ENCODE data around the gene PGGT1B. TPM values are rescaled to one million over a fixed set of nuclear protein-coding genes. Genes with fewer than 3 reads are reported as not detected.

Gene PGGT1B
- total and polyA plus RNA-seq, 7 experiments from 2014 or later, result 10.3 to 49.1 (median 40.4) TPM

DNA sequence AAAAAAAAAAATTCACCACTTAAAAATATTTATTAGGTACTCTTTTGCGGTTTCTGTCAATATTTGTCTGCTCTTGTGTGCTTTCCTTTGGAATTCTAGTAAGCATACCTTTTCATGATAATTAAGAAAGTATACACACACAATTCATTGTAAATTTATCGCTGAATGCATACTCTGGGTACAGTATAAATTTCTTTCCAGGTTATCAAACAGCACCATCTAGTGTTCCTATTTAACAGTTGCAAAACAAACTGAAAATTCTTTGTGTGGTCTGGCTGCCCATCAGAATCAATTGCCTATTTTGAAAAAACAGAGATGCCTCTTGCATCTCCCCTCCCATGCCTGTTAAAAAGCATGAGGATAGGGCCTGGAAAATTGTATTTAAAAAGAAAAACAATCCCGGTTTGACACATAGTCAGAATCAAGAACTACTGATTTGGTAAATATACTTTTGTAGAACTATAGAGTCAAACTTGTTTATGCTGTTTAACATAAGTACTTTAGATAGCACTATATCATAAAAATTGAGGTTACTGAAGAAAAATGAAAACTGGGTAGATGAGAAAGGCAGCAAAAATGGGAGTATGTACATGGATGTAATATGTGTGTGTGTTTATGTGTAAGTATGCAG, 16.2 kb downstream of the PGGT1B start:
- DNase-seq (peak in 6 of 9 donors; percentile 8 to 36 (median 18)), ATAC-seq (peak; percentile 77)
- peaks cover 0 to 6% (median 0%) of the 10 kb centered on the region in 3 experiments for H3K36me3 ChIP-seq (ENCODE audit: control insufficient read depth in 2 of 3, insufficient read depth in 3 of 3, low read length in 3 of 3)

DNA sequence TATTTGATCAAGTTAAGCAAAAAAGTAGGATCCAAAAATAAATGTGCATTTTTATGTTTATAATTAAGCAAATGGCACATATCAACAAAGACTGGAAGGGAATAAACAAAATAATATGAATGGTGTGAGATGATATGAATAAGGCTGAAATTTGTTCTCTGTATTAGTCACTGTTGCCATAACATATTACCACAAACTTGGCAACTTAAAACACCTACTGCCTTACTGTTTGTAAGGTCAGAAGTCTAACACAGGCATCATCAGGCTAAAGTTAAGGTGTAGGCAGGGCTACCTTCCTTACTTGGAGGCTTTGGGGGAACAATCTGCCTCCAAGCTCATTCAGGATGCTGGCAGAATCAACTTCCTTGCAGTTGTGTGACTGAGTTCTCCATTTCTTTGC, 19.3 kb downstream of the PGGT1B start:
- Histone ChIP-seq H3K4me1 (ENCODE audit: control insufficient read depth in 2 of 2, insufficient read depth in 2 of 2, low read length in 2 of 2) (no peaks in the 10 kb centered on the region), H3K36me3 (ENCODE audit: control insufficient read depth in 2 of 3, insufficient read depth in 3 of 3, low read length in 3 of 3) (peaks cover 0 to 28% (median 8%) of the 10 kb centered on the region in 3 experiments), H3K4me3 (ENCODE audit: low read length) (no peak overlapping the region), H3K27ac (ENCODE audit: low read depth, low read length) (no peak overlapping the region), H3K27me3 (ENCODE audit: control insufficient read depth in 2 of 2, insufficient read depth in 2 of 2, low read length in 2 of 2) (no peaks in the 10 kb centered on the region), H3K9me3 (ENCODE audit: control insufficient read depth in 2 of 3, low read length in 3 of 3) (no peaks in the 10 kb centered on the region)
- Mint-ChIP-seq H3K4me1 (peaks cover 0 to 18% (median 6%) of the 10 kb centered on the region in 7 donors), H3K9me3 (no peaks in the 10 kb centered on the region), H3K4me3 (no peak overlapping the region), H3K36me3 (peaks cover 0 to 34% (median 10%) of the 10 kb centered on the region in 5 donors), H3K27ac (no peak overlapping the region), H3K27me3 (no peaks in the 10 kb centered on the region)
- intact Hi-C loops (cut with micrococcal nuclease), result loop anchor here in 1 of 2 donors (10.0 kb wide), 1 partner anchor 1569 kb away; no protein-coding TSS in a partner anchor
- DNase-seq (no peak), ATAC-seq (no peak)
- POLR2A ChIA-PET, result no interaction called here
- CTCF ChIA-PET, result interaction anchor here (0.6 kb wide), 1 partner anchor 27 kb away, joined by 7 read pairs; no protein-coding TSS in a partner anchor

More for the DNA sequence above, 16.2 kb downstream of the PGGT1B start:
- H3K9me3 ChIP-seq (ENCODE audit: control insufficient read depth in 2 of 3, low read length in 3 of 3), result no peaks in the 10 kb centered on the region
- Mint-ChIP-seq H3K4me1 (peaks cover 7 to 38% (median 20%) of the 10 kb centered on the region in 7 donors), H3K27me3 (no peaks in the 10 kb centered on the region), H3K27ac (peak overlapping the region in 1 of 9 donors; percentile 1), H3K4me3 (no peak overlapping the region), H3K9me3 (peaks cover 0 to 3% (median 0%) of the 10 kb centered on the region in 11 donors), H3K36me3 (peaks cover 0 to 27% (median 0%) of the 10 kb centered on the region in 5 donors)
- H3K27me3 ChIP-seq (ENCODE audit: control insufficient read depth in 2 of 2, insufficient read depth in 2 of 2, low read length in 2 of 2), result no peaks in the 10 kb centered on the region
- no peaks in the 10 kb centered on the region for H3K4me1 ChIP-seq (ENCODE audit: control insufficient read depth in 2 of 2, insufficient read depth in 2 of 2, low read length in 2 of 2)
- ChIA-PET POLR2A (no interaction called here), CTCF (interaction anchor here (0.7 to 1.3 kb wide), 4 partner anchors 14 to 1634 kb away, joined by 3 to 6 read pairs (median 4); no protein-coding TSS in a partner anchor)
- no peak overlapping the region for H3K4me3 ChIP-seq (ENCODE audit: low read length)
- intact Hi-C loops (cut with micrococcal nuclease), result loop anchor here in 1 of 2 donors (1.0 to 10.0 kb wide), 5 partner anchors 37 to 1634 kb away; no protein-coding TSS in a partner anchor
- no peak overlapping the region for H3K27ac ChIP-seq (ENCODE audit: low read depth, low read length)

DNA sequence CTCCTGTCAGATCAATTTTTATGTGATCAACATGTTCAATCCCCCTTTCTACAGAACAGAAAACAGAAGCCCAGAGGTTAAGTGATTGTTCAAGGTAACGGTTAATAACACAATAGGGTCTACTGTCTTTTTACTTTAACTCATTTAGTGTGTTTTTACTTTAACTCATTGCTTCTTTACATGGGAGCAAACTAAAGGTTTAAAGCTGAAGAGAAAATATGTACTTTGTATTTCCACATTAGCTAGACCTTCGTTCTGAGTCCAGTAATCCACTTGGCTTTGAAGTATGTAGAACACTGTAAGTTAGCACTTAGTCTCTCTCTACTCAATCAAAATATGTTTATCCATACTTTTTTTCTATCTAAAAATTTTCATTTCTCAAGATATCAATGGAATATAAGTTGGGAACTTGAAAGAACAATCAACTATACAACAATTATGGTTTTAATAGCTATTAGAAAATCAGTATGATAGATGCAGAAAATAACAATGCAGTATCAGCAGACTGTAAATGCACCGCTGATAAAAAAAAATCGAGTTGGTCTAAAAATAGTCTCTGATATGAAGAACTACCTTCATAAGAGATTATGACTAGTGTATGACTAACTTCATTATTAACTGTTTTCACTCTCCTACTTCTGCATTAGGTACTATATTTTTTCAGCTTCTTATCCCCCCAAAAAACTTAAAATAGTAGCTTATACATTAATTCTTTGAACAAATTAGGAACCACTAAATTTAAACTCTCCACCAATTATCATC, 20.6 kb downstream of the PGGT1B start:
- H3K9me3 Mint-ChIP-seq, result no peaks in the 10 kb centered on the region
- no peaks in the 10 kb centered on the region for H3K27me3 ChIP-seq (ENCODE audit: control insufficient read depth in 2 of 2, insufficient read depth in 2 of 2, low read length in 2 of 2)
- H3K4me3 ChIP-seq (ENCODE audit: low read length), result no peak overlapping the region
- H3K27ac Mint-ChIP-seq, result no peak overlapping the region
- intact Hi-C loops (cut with micrococcal nuclease), result loop anchor here in 1 of 2 donors (10.0 kb wide), 1 partner anchor 1567 kb away; no protein-coding TSS in a partner anchor
- H3K4me3 Mint-ChIP-seq, result no peak overlapping the region
- no peak overlapping the region for H3K27ac ChIP-seq (ENCODE audit: low read depth, low read length)
- DNase-seq, result no peak
- H3K27me3 Mint-ChIP-seq, result no peaks in the 10 kb centered on the region
- peaks cover 4 to 39% (median 20%) of the 10 kb centered on the region in 5 donors for H3K36me3 Mint-ChIP-seq
- no peaks in the 10 kb centered on the region for H3K9me3 ChIP-seq (ENCODE audit: control insufficient read depth in 2 of 3, low read length in 3 of 3)
- H3K36me3 ChIP-seq (ENCODE audit: control insufficient read depth in 2 of 3, insufficient read depth in 3 of 3, low read length in 3 of 3), result peaks cover 5 to 28% (median 12%) of the 10 kb centered on the region in 3 experiments
- no peaks in the 10 kb centered on the region for H3K4me1 ChIP-seq (ENCODE audit: control insufficient read depth in 2 of 2, insufficient read depth in 2 of 2, low read length in 2 of 2)
- CTCF ChIA-PET, result no interaction called here
- ATAC-seq, result no peak
- POLR2A ChIA-PET, result no interaction called here
- peaks cover 0 to 18% (median 6%) of the 10 kb centered on the region in 7 donors for H3K4me1 Mint-ChIP-seq

DNA sequence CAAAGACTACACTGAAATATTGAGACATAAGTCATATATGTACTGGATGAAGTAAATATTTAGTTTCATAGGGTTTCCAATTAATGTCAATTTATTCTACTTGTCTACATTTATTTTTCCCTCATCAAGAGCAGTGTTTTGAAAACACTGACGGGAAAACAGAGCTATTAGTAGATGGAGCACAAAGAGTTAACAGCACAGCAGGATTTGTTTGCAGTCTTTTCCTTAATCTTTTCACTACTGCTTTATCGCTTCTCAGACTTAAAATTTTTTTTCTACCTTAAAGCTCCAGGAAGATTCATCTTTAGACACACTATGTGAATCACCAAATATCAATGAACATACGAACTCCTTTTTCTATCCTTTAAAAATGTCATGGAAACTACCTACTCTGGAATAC, 25.6 kb downstream of the PGGT1B start:
- POLR2A ChIA-PET, result no interaction called here
- CTCF ChIA-PET, result no interaction called here
- H3K9me3 Mint-ChIP-seq, result no peaks in the 10 kb centered on the region
- no peak overlapping the region for H3K27ac Mint-ChIP-seq
- H3K36me3 Mint-ChIP-seq, result peaks cover 5 to 76% (median 40%) of the 10 kb centered on the region in 5 donors
- no peaks in the 10 kb centered on the region for H3K27me3 Mint-ChIP-seq
- Histone ChIP-seq H3K4me1 (ENCODE audit: control insufficient read depth in 2 of 2, insufficient read depth in 2 of 2, low read length in 2 of 2) (no peaks in the 10 kb centered on the region), H3K36me3 (ENCODE audit: control insufficient read depth in 2 of 3, insufficient read depth in 3 of 3, low read length in 3 of 3) (peaks cover 5 to 25% (median 12%) of the 10 kb centered on the region in 3 experiments), H3K9me3 (ENCODE audit: control insufficient read depth in 2 of 3, low read length in 3 of 3) (no peaks in the 10 kb centered on the region), H3K4me3 (ENCODE audit: low read length) (no peak overlapping the region), H3K27ac (ENCODE audit: low read depth, low read length) (no peak overlapping the region), H3K27me3 (ENCODE audit: control insufficient read depth in 2 of 2, insufficient read depth in 2 of 2, low read length in 2 of 2) (no peaks in the 10 kb centered on the region)
- intact Hi-C loops (cut with micrococcal nuclease), result no loop called here
- H3K4me1 Mint-ChIP-seq, result peaks cover 0 to 5% (median 0%) of the 10 kb centered on the region in 7 donors
- ATAC-seq, result no peak
- DNase-seq, result no peak
- no peak overlapping the region for H3K4me3 Mint-ChIP-seq

DNA sequence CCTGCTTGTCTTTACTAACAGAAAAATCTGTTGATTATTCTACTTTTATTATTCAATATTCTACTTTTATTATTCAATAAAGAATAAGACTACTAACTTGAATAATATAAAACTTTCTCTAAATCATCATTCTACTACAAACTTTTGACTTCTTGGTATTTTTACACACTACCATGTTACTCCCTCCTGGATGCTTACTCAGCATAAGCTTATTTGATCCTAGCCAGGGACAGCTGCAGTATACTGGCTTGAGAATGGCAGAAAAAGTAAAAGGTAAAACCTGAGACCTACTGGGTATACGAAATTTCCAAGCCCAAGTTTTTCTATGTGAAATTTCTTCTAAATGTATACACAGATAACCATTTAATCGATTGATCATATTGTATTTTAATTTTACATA, 26.1 kb downstream of the PGGT1B start:
- no peak for ATAC-seq
- Histone ChIP-seq H3K4me3 (ENCODE audit: low read length) (no peak overlapping the region), H3K4me1 (ENCODE audit: control insufficient read depth in 2 of 2, insufficient read depth in 2 of 2, low read length in 2 of 2) (no peaks in the 10 kb centered on the region), H3K9me3 (ENCODE audit: control insufficient read depth in 2 of 3, low read length in 3 of 3) (no peaks in the 10 kb centered on the region), H3K36me3 (ENCODE audit: control insufficient read depth in 2 of 3, insufficient read depth in 3 of 3, low read length in 3 of 3) (peaks cover 5 to 25% (median 12%) of the 10 kb centered on the region in 3 experiments), H3K27me3 (ENCODE audit: control insufficient read depth in 2 of 2, insufficient read depth in 2 of 2, low read length in 2 of 2) (no peaks in the 10 kb centered on the region), H3K27ac (ENCODE audit: low read depth, low read length) (no peak overlapping the region)
- Mint-ChIP-seq H3K4me3 (no peak overlapping the region), H3K36me3 (peaks cover 5 to 76% (median 39%) of the 10 kb centered on the region in 5 donors), H3K27ac (no peak overlapping the region), H3K4me1 (peaks cover 0 to 5% (median 0%) of the 10 kb centered on the region in 7 donors), H3K27me3 (no peaks in the 10 kb centered on the region), H3K9me3 (no peaks in the 10 kb centered on the region)
- intact Hi-C loops (cut with micrococcal nuclease), result no loop called here
- ChIA-PET CTCF (no interaction called here), POLR2A (no interaction called here)
- DNase-seq, result no peak

DNA sequence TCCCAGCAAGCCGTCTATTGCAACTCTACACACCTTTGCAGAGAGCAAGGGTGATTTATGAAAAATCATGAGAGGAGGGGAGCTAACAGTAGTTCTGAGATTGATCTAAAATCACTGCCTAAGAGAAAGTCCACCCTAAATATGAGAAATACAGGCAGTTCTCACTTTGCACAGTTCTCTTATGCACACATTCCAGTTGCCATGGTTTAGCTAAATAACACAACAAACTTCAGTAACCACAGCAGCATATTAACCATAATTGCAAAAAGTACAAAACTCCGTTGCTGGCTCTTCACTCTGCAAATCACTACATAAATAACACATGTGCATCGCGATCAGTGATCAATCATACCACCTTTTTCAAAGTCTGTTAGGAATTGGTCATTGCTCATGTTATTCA, 31.1 kb downstream of the PGGT1B start:
- H3K4me1 ChIP-seq (ENCODE audit: control insufficient read depth in 2 of 2, insufficient read depth in 2 of 2, low read length in 2 of 2), result no peaks in the 10 kb centered on the region
- no peak overlapping the region for H3K27ac ChIP-seq (ENCODE audit: low read depth, low read length)
- ChIA-PET CTCF (no interaction called here), POLR2A (no interaction called here)
- no peaks in the 10 kb centered on the region for H3K9me3 Mint-ChIP-seq
- no peak for DNase-seq
- no peak overlapping the region for H3K4me3 ChIP-seq (ENCODE audit: low read length)
- H3K27me3 ChIP-seq (ENCODE audit: control insufficient read depth in 2 of 2, insufficient read depth in 2 of 2, low read length in 2 of 2), result no peaks in the 10 kb centered on the region
- peaks cover 16 to 79% (median 57%) of the 10 kb centered on the region in 5 donors for H3K36me3 Mint-ChIP-seq
- no peaks in the 10 kb centered on the region for H3K9me3 ChIP-seq (ENCODE audit: control insufficient read depth in 2 of 3, low read length in 3 of 3)
- peaks cover 0 to 19% (median 11%) of the 10 kb centered on the region in 3 experiments for H3K36me3 ChIP-seq (ENCODE audit: control insufficient read depth in 2 of 3, insufficient read depth in 3 of 3, low read length in 3 of 3)
- no peak for ATAC-seq
- no peaks in the 10 kb centered on the region for H3K27me3 Mint-ChIP-seq
- intact Hi-C loops (cut with micrococcal nuclease), result no loop called here
- H3K4me1 Mint-ChIP-seq, result peaks cover 0 to 8% (median 0%) of the 10 kb centered on the region in 7 donors
- no peak overlapping the region for H3K4me3 Mint-ChIP-seq
- no peak overlapping the region for H3K27ac Mint-ChIP-seq

All from naive thymus-derived CD4-positive, alpha-beta T cell (primary cell).